Karpas-422 (cell line): Measurements from ENCODE around the gene TUFT1. TPM values are rescaled to one million over a fixed set of nuclear protein-coding genes. Genes with fewer than 3 reads are reported as not detected.
"Not testable (repeated sequence)": the region's sequence is repeated elsewhere in the genome, so short reads cannot be mapped to it uniquely, and the experiment has no call there.

Experiments used
- DNase-seq: peaks from one replicate; pipeline ENCODE4 v3.0.0-alpha.2; 2015
- H2AFZ ChIP-seq: fragments of 200-600 bp; sonication (generic); 2 replicates; pipeline ENCODE4 v1.6.1; 2014; ENCODE audit warnings: antibody characterized with exemption, low read length, mixed read lengths
- H3K27ac ChIP-seq: fragments of 200-600 bp; sonication (generic); 2 replicates; pipeline ENCODE4 v1.5.1; 2014; ENCODE audit warnings: mild to moderate bottlenecking, low read length, moderate library complexity
- H3K27me3 ChIP-seq: fragments of 200-600 bp; sonication (generic); 2 replicates; pipeline ENCODE4 v1.6.1; 2014; ENCODE audit warnings: low read length, mixed read lengths
- H3K36me3 ChIP-seq: fragments of 200-600 bp; sonication (generic); 2 replicates; pipeline ENCODE4 v1.6.1; 2014; ENCODE audit warnings: low read length, mixed read lengths; ENCODE audit not compliant: insufficient read depth
- H3K4me1 ChIP-seq: fragments of 200-600 bp; sonication (generic); 2 replicates; pipeline ENCODE4 v1.6.1; 2014; ENCODE audit warnings: mild to moderate bottlenecking, low read length, mixed read lengths
- H3K4me2 ChIP-seq: fragments of 200-600 bp; sonication (generic); 2 replicates; pipeline ENCODE4 v1.6.1; 2014; ENCODE audit warnings: low read length, low read depth, mild to moderate bottlenecking; ENCODE audit not compliant: poor library complexity, severe bottlenecking
- H3K4me3 ChIP-seq: fragments of 200-600 bp; sonication (generic); 2 replicates; pipeline ENCODE4 v1.5.1; 2014; ENCODE audit warnings: mild to moderate bottlenecking, antibody characterized with exemption, low read length, mixed read lengths
- H3K79me2 ChIP-seq: fragments of 200-600 bp; sonication (generic); 2 replicates; pipeline ENCODE4 v1.6.1; 2014; ENCODE audit warnings: mild to moderate bottlenecking, low read length, mixed read lengths
- H3K9ac ChIP-seq: fragments of 200-600 bp; sonication (generic); 2 replicates; pipeline ENCODE4 v1.6.0; 2014; ENCODE audit warnings: low read length
- H3K9me2 ChIP-seq: fragments of 200-600 bp; sonication (generic), shearing (Covaris generic); replicated peaks from 2 replicates; pipeline ENCODE4 v1.6.0; 2014; ENCODE audit warnings: mild to moderate bottlenecking, low read length, moderate library complexity; ENCODE audit not compliant: insufficient read depth
- H3K9me3 ChIP-seq: fragments of 300-700, 200-600 bp; sonication (generic); 2 replicates; pipeline ENCODE4 v1.6.1; 2014; ENCODE audit warnings: low read length, mixed read lengths
- H4K20me1 ChIP-seq: fragments of 200-600 bp; sonication (generic); 2 replicates; pipeline ENCODE4 v1.6.1; 2014; ENCODE audit warnings: mild to moderate bottlenecking, antibody characterized with exemption, low read length, low read depth; ENCODE audit not compliant: insufficient read depth
- total RNA-seq: library from RNA; depleted of rRNA; stranded (reverse); fragments of >200 nt; shearing (Covaris generic); gene quantifications from 2 replicates; pipeline ENCODE4 v1.2.3, GENCODE V29; 2014; ENCODE audit warnings: low replicate concordance

The TUFT1 gene
- total RNA-seq, 1 experiment from 2014 or later: not detected

DNA sequence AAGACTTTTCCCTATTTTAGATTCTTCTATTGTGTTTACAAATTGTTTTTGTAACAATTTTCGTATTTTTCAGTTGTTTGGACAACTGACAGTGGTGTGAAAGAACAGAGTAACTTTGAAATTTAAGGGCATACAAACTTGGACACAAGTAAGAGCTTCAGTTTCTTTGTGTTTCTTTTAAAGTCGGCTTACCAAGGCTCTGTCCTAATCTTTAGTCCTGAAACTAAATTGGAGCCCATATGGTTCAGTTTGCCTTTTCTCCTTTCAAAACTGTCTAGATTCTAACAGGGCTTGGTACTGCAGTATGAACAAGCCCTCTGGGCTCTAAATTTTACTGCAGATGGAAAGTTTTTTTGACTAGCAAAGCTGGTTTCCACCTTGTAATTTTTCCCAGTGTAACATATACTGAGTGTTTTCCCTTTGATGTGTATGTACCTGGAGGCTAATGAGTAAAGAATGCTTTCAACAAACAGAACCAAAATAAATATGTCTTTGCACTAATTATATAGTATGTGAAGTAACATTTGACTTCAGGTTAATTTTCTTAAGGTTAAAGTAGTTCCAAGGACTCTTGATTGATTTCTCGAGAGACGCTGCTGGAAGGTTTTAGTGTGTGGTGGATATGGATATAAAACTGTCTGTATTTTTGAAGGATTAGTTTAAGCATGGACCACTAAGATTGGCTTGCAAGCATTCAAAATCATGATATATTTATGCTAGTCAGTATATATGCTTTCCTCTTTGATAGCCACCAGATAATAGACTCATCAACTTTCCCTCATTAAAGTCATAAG lies 75.8 kb downstream of the TUFT1 start:
- Histone ChIP-seq H3K9me2 (no peaks in the 10 kb centered on the region), H2AFZ (no peak overlapping the region), H3K79me2 (peaks cover 89% of the 10 kb centered on the region), H3K4me2 (peak overlapping the region; percentile 21), H3K36me3 (no peaks in the 10 kb centered on the region), H3K9ac (no peak overlapping the region), H3K27me3 (no peaks in the 10 kb centered on the region), H3K4me3 (no peak overlapping the region), H4K20me1 (no peaks in the 10 kb centered on the region), H3K9me3 (no peaks in the 10 kb centered on the region), H3K27ac (no peak overlapping the region), H3K4me1 (peaks cover 47% of the 10 kb centered on the region)
- DNase-seq: no peak

DNA sequence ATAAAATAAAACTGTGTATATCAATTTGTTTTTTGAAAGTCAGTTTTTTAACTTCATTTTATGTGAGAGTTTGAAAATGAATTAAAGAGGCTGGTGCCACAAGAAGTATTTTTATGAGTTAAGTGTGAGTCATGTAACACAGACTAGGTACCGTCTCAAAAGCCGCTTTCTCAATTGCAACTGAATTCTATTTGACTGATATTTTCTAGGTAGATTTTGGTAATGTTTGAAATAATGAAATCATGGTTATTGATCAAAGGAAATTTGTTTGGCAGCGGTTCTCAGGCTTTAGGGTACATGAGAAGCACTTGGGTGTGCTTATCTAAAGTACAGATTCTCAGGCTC lies 76.4 kb downstream of the TUFT1 start:
- H3K27ac ChIP-seq: no peak overlapping the region
- H3K4me2 ChIP-seq: no peak overlapping the region
- peaks cover 47% of the 10 kb centered on the region for H3K4me1 ChIP-seq
- H3K9me3 ChIP-seq: no peaks in the 10 kb centered on the region
- H2AFZ ChIP-seq: no peak overlapping the region
- peaks cover 95% of the 10 kb centered on the region for H3K79me2 ChIP-seq
- DNase-seq: no peak
- no peaks in the 10 kb centered on the region for H3K9me2 ChIP-seq
- H3K36me3 ChIP-seq: no peaks in the 10 kb centered on the region
- no peak overlapping the region for H3K9ac ChIP-seq
- no peaks in the 10 kb centered on the region for H3K27me3 ChIP-seq
- no peak overlapping the region for H3K4me3 ChIP-seq
- no peaks in the 10 kb centered on the region for H4K20me1 ChIP-seq

DNA sequence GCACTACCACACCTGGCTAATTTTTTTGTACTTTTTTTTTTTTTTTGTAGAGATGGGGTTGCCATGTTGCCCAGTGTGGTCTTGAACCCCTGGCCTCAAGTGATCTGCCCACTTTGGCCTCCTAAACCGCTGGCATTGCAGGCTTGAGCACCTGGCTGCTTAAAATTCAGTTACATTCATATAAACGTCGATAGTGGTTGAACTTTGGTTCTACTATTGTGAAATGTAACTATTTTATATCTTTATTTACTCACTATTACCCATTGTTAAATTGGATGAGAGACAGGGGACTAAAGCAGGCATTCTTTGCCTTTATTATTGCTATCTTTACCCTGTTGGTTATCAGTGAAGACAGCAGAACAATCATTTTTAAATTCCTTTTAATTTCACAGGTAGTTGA lies 77.9 kb downstream of the TUFT1 start:
- Histone ChIP-seq H4K20me1 (no peaks in the 10 kb centered on the region), H3K9ac (no peak overlapping the region), H3K9me3 (no peaks in the 10 kb centered on the region), H3K27me3 (no peaks in the 10 kb centered on the region), H3K27ac (no peak overlapping the region), H2AFZ (no peak overlapping the region), H3K4me2 (no peak overlapping the region), H3K79me2 (peaks cover 96% of the 10 kb centered on the region), H3K4me3 (no peak overlapping the region), H3K36me3 (no peaks in the 10 kb centered on the region), H3K9me2 (no peaks in the 10 kb centered on the region), H3K4me1 (peaks cover 45% of the 10 kb centered on the region)
- DNase-seq: no peak

DNA sequence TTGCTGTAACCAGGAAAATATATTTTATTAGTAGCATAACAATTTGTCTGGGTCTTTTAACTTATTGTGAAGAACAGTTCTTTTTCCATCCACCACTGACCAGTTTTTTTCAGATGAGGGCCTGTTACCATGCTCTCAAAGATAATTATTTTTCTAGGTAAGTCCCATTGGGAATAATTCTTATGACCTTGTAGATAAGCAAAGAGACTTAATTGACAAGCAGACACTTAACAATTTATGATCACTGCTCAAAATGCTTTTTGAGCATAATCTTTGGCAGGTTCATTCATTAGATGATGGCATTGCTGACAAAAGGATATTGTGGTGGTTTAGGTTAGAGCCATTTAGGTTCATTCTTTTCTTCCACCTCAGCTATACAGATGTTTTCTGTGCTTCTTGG lies 78.4 kb downstream of the TUFT1 start:
- no peaks in the 10 kb centered on the region for H3K27me3 ChIP-seq

DNA sequence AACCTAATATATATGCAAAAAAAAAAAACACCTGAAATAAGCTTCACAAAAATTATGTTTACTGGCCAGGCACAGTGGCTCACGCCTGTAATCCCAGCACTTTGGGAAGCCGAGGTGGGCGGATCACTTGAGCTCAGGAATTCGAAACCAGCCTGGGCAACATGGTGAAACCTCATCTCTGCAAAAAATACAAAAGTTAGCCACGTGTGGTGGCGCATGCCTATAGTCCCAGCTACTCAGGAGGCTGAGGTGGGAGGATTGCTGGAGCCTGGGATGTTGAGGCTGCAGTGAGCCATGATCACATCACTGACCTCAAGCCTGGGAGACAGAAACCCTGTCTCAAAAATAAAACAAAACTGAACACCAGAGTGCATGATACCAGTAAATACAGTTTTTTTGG lies 78.9 kb downstream of the TUFT1 start:
- H3K9ac ChIP-seq, H3K4me2 ChIP-seq, H3K4me3 ChIP-seq, H4K20me1 ChIP-seq, H3K27ac ChIP-seq, H2AFZ ChIP-seq, H3K36me3 ChIP-seq, DNase-seq, H3K27me3 ChIP-seq, H3K9me3 ChIP-seq, H3K9me2 ChIP-seq: not testable (repeated sequence)
- H3K79me2 ChIP-seq: peaks cover 95% of the 10 kb centered on the region
- H3K4me1 ChIP-seq: peaks cover 35% of the 10 kb centered on the region

More for the DNA sequence above, 78.4 kb downstream of the TUFT1 start:
- H3K9me2 ChIP-seq: no peaks in the 10 kb centered on the region
- H3K4me2 ChIP-seq: no peak overlapping the region
- no peak for DNase-seq
- H3K9me3 ChIP-seq: no peaks in the 10 kb centered on the region
- H3K4me3 ChIP-seq: no peak overlapping the region
- no peak overlapping the region for H3K9ac ChIP-seq
- H4K20me1 ChIP-seq: no peaks in the 10 kb centered on the region
- peaks cover 40% of the 10 kb centered on the region for H3K4me1 ChIP-seq
- no peak overlapping the region for H3K27ac ChIP-seq
- no peaks in the 10 kb centered on the region for H3K36me3 ChIP-seq
- H3K79me2 ChIP-seq: peaks cover 95% of the 10 kb centered on the region
- no peak overlapping the region for H2AFZ ChIP-seq

DNA sequence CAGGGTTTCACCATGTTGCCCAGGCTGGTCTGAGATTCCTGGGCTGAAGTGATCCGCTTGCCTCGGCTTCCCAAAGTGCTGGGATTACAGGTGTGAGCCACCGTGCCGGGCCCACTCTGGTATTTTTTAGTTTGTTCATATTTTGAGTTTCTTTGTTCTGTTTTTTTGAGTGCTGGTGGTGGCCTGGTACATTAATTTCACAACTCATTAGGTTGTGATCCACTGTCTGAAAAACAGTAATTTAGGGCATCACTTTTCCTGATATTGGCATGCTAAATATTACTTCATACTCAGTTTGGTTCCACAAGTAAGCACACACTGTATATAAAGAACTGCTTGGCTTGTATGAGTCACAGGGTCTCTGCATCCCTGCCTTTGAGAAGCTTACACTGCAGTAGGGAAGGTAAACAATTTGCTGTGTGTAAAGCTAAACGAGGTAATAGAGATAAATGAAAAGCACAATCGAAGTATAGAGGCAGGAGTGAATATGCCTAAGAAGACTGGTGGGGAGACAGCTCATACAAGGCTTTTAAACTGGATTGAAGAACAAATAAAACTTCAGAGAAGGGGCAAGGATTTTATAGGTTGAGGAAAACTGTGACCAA lies 79.5 kb downstream of the TUFT1 start:
- no peak overlapping the region for H3K4me2 ChIP-seq

DNA sequence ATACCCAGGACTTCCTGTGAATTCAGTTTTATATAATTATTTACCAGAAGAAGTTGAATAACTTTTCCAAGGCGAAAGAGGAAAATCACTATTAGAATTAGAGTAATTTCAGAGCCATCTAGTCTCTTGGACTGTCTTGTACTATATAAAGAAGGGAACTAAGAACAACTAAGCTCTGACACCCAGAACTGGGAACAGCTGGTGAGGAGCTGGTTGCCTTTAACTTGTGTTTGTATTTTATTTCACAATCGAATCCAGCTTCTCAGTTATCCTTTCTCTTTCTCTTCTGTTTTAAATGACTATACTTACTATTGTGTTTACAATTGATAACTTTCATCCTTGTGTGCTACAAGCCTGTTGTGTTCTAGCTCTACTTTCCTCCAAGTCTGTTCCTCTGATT lies 80.2 kb downstream of the TUFT1 start:
- Histone ChIP-seq H3K9me3 (no peaks in the 10 kb centered on the region), H3K27ac (no peak overlapping the region), H3K9ac (no peak overlapping the region), H4K20me1 (no peaks in the 10 kb centered on the region), H3K27me3 (no peaks in the 10 kb centered on the region), H3K4me2 (no peak overlapping the region), H3K4me1 (peaks cover 24% of the 10 kb centered on the region), H3K9me2 (no peaks in the 10 kb centered on the region), H3K79me2 (peaks cover 93% of the 10 kb centered on the region), H3K4me3 (no peak overlapping the region), H2AFZ (no peak overlapping the region), H3K36me3 (no peaks in the 10 kb centered on the region)
- no peak for DNase-seq

More for the DNA sequence above, 79.5 kb downstream of the TUFT1 start:
- H3K4me3 ChIP-seq: no peak overlapping the region
- peaks cover 31% of the 10 kb centered on the region for H3K4me1 ChIP-seq
- H3K9ac ChIP-seq: no peak overlapping the region
- no peaks in the 10 kb centered on the region for H3K9me3 ChIP-seq
- H3K27me3 ChIP-seq: no peaks in the 10 kb centered on the region
- H2AFZ ChIP-seq: no peak overlapping the region
- H3K36me3 ChIP-seq: no peaks in the 10 kb centered on the region
- no peak overlapping the region for H3K27ac ChIP-seq
- DNase-seq: no peak
- peaks cover 93% of the 10 kb centered on the region for H3K79me2 ChIP-seq
- H4K20me1 ChIP-seq: no peaks in the 10 kb centered on the region
- no peaks in the 10 kb centered on the region for H3K9me2 ChIP-seq

DNA sequence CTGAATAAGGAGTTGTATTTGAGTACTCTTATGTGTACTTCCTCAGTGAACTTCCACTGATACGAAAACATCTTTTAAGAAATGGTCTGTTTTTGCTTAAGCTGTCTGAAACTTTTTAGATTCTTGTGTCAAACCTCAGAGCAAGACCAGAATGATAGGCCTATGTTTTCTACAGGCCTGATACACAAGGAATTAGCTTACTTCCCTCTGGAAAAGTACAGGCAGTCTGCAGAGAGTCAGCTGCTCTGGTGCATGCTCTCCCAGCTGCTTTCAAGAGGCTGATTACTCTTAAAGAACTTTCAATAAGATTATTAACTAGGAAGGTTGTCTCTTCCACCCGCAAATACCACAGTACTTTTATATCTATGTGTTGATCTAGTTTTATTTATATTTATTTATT lies 81.2 kb downstream of the TUFT1 start:
- Histone ChIP-seq H3K9me3 (no peaks in the 10 kb centered on the region), H3K27me3 (no peaks in the 10 kb centered on the region), H2AFZ (no peak overlapping the region), H3K4me1 (peaks cover 17% of the 10 kb centered on the region), H3K9me2 (no peaks in the 10 kb centered on the region), H4K20me1 (no peaks in the 10 kb centered on the region), H3K27ac (no peak overlapping the region), H3K79me2 (peaks cover 92% of the 10 kb centered on the region), H3K4me3 (no peak overlapping the region), H3K4me2 (no peak overlapping the region), H3K36me3 (no peaks in the 10 kb centered on the region), H3K9ac (no peak overlapping the region)
- DNase-seq: no peak
